H1 (cell line): Measurements from ENCODE around the gene SLITRK3. TPM values are rescaled to one million over a fixed set of nuclear protein-coding genes. Genes with fewer than 3 reads are reported as not detected.
A peak's percentile ranks its signal among the peaks of the same experiment; 100 is the strongest.

Experiments
- CTCF ChIA-PET: fragments of 300-600 bp; sonication (Branson Sonifier 250); formaldehyde crosslinking; loops from one replicate; lab custom pipeline; 2021; ENCODE audit not compliant: partially characterized antibody; lab: Charles Lee
- POLR2A ChIA-PET: fragments of 300-600 bp; sonication (Branson Sonifier 250); formaldehyde crosslinking; loops from one replicate; lab custom pipeline; 2021; ENCODE audit warnings: inconsistent platforms; ENCODE audit not compliant: partially characterized antibody; lab: Charles Lee
- DNase-seq, 2 experiments: peaks; one replicate each; pipeline versions ENCODE4 v3.0.0 to v3.0.0-alpha.2; 2010 to 2022; ENCODE audit warnings: low spot score in 2 of 2, low read depth in 1 of 2, mixed read lengths in 1 of 2
- FAIRE-seq: peaks from 2 replicates; lab custom pipeline; 2011; peaks lifted over from hg19 to GRCh38; lab: Jason Lieb, UNC
- H2AFZ ChIP-seq: 2 replicates; pipeline ENCODE4 v1.8.1; 2012; ENCODE audit warnings: low read length, inconsistent platforms
- H2AK5ac ChIP-seq: 2 replicates; pipeline ENCODE4 v1.6.1; 2013; ENCODE audit warnings: low read depth, low read length
- H2BK120ac ChIP-seq: replicated peaks from 2 replicates; pipeline ENCODE3; 2013; ENCODE audit warnings: low read depth, low read length, inconsistent platforms
- H2BK12ac ChIP-seq: 2 replicates; pipeline ENCODE4 v1.6.1; 2013; ENCODE audit warnings: low read depth, low read length
- H2BK15ac ChIP-seq: 2 replicates; pipeline ENCODE4 v1.6.1; 2013; ENCODE audit warnings: low read length
- H2BK20ac ChIP-seq: 2 replicates; pipeline ENCODE4 v1.6.1; 2013; ENCODE audit warnings: low read length
- H2BK5ac ChIP-seq: 2 replicates; pipeline ENCODE4 v1.6.1; 2013; ENCODE audit warnings: low read depth, low read length
- H3K14ac ChIP-seq: 2 replicates; pipeline ENCODE4 v1.6.1; 2013; ENCODE audit warnings: inconsistent platforms; ENCODE audit not compliant: insufficient read length
- H3K18ac ChIP-seq: 2 replicates; pipeline ENCODE4 v1.6.1; 2013; ENCODE audit warnings: low read length; ENCODE audit errors: extremely low read depth
- H3K23ac ChIP-seq: 2 replicates; pipeline ENCODE4 v1.6.1; 2013; ENCODE audit warnings: inconsistent platforms; ENCODE audit not compliant: insufficient read length
- H3K23me2 ChIP-seq: 2 replicates; pipeline ENCODE4 v1.6.1; 2013; ENCODE audit warnings: low read depth, low read length
- H3K27ac ChIP-seq: 2 replicates; pipeline ENCODE4 v1.6.1; 2011; ENCODE audit warnings: low read depth, low read length, inconsistent platforms
- H3K27me3 ChIP-seq, 4 experiments: replicated peaks in 1 of 4; 1 replicate in 1 of 4; 2 replicates in 3 of 4; pipeline versions ENCODE4 v1.6.1 to v1.8.1; 2011 to 2013; ENCODE audit warnings: low read length in 3 of 4, mild to moderate bottlenecking in 3 of 4, inconsistent platforms in 2 of 4, mixed read lengths in 2 of 4, moderate library complexity in 1 of 4; ENCODE audit not compliant: control insufficient read depth in 3 of 4, insufficient read depth in 3 of 4; ENCODE audit errors: extremely low read depth in 1 of 4
- H3K36me3 ChIP-seq, 4 experiments: 2 replicates each; pipeline versions ENCODE4 v1.6.1 to v1.8.1; 2011 to 2013; ENCODE audit warnings: mild to moderate bottlenecking in 4 of 4, low read length in 3 of 4, moderate library complexity in 2 of 4, control low read depth in 1 of 4, inconsistent platforms in 1 of 4; ENCODE audit not compliant: insufficient read depth in 4 of 4, control insufficient read depth in 2 of 4
- H3K4ac ChIP-seq: replicated peaks from 2 replicates; pipeline ENCODE3; 2013; ENCODE audit warnings: low read length, low read depth, mixed read lengths, inconsistent platforms; ENCODE audit not compliant: insufficient read length
- H3K4me1 ChIP-seq, 4 experiments: replicated peaks in 1 of 4; 1 replicate in 1 of 4; 2 replicates in 3 of 4; pipeline versions ENCODE4 v1.6.1 to v1.8.1; 2011 to 2013; ENCODE audit warnings: low read length in 3 of 4, inconsistent platforms in 2 of 4, mixed read lengths in 1 of 4; ENCODE audit not compliant: insufficient read depth in 4 of 4, control insufficient read depth in 3 of 4
- H3K4me2 ChIP-seq, 2 experiments: 2 replicates each; pipeline versions ENCODE4 v1.6.1 to v1.8.1; 2011 to 2013; ENCODE audit warnings: low read depth in 2 of 2, low read length in 2 of 2, control low read depth in 1 of 2, inconsistent platforms in 1 of 2, mild to moderate bottlenecking in 1 of 2; ENCODE audit not compliant: insufficient read depth in 1 of 2
- H3K4me3 ChIP-seq, 4 experiments: fragments of 200-600, 300-600 bp in 1 of 4; sonication (generic), shearing (Covaris generic), sonication (Bioruptor Twin) in 1 of 4; 2 replicates each; pipeline versions ENCODE4 v1.5.1 to v1.8.1; 2011 to 2016; ENCODE audit warnings: low read length in 4 of 4, low read depth in 3 of 4, control low read depth in 2 of 4, inconsistent platforms in 2 of 4, mild to moderate bottlenecking in 2 of 4, mixed read lengths in 1 of 4, moderate library complexity in 1 of 4; ENCODE audit not compliant: insufficient read depth in 2 of 4; ENCODE audit errors: extremely low read depth in 1 of 4
- H3K56ac ChIP-seq: replicated peaks from 2 replicates; pipeline ENCODE3; 2013; ENCODE audit warnings: low read depth, mild to moderate bottlenecking, mixed read lengths, low read length, inconsistent platforms; ENCODE audit not compliant: insufficient read length
- H3K79me1 ChIP-seq: 2 replicates; pipeline ENCODE4 v1.6.1; 2013; ENCODE audit warnings: low read depth, low read length, control low read depth
- H3K79me2 ChIP-seq, 2 experiments: 2 replicates each; pipeline versions ENCODE4 v1.6.1 to v1.8.1; 2012 to 2013; ENCODE audit warnings: low read length in 2 of 2, mild to moderate bottlenecking in 2 of 2, inconsistent platforms in 1 of 2; ENCODE audit not compliant: insufficient read depth in 2 of 2, control insufficient read depth in 1 of 2
- H3K9ac ChIP-seq, 4 experiments: replicated peaks in 1 of 4; 1 replicate in 1 of 4; 2 replicates in 3 of 4; pipeline versions ENCODE4 v1.6.1 to v1.8.1; 2011 to 2013; ENCODE audit warnings: low read depth in 3 of 4, low read length in 3 of 4, control low read depth in 2 of 4, mild to moderate bottlenecking in 2 of 4, moderate library complexity in 2 of 4, inconsistent platforms in 1 of 4; ENCODE audit errors: extremely low read depth in 1 of 4
- H3K9me3 ChIP-seq, 2 experiments: 2 replicates each; pipeline versions ENCODE4 v1.6.1 to v1.8.1; 2012 to 2013; ENCODE audit warnings: mild to moderate bottlenecking in 2 of 2, moderate library complexity in 2 of 2, control low read depth in 1 of 2, inconsistent platforms in 1 of 2, low read depth in 1 of 2, low read length in 1 of 2, mixed read lengths in 1 of 2; ENCODE audit not compliant: insufficient read depth in 2 of 2
- H4K20me1 ChIP-seq, 2 experiments: replicated peaks in 1 of 2; 2 replicates each; pipeline versions ENCODE3 to v1.8.1; 2011 to 2013; ENCODE audit warnings: inconsistent platforms in 2 of 2, low read length in 2 of 2, mild to moderate bottlenecking in 1 of 2; ENCODE audit not compliant: insufficient read depth in 2 of 2, control insufficient read depth in 1 of 2
- H4K5ac ChIP-seq: 2 replicates; pipeline ENCODE4 v1.6.1; 2013; ENCODE audit warnings: low read length, low read depth, mixed read lengths, inconsistent platforms; ENCODE audit not compliant: insufficient read length
- H4K8ac ChIP-seq: 2 replicates; pipeline ENCODE4 v1.8.0; 2013; ENCODE audit warnings: mild to moderate bottlenecking, moderate library complexity, low read length, inconsistent platforms; ENCODE audit not compliant: insufficient read depth; ENCODE audit errors: extremely low read depth
- H4K91ac ChIP-seq: replicated peaks from 2 replicates; pipeline ENCODE3; 2013; ENCODE audit warnings: low read length, mixed read lengths, inconsistent platforms; ENCODE audit not compliant: insufficient read length
- EGR1 ChIP-seq: IDR thresholded peaks from 2 replicates; pipeline ENCODE4 v1.6.1; 2011; ENCODE audit warnings: low read depth, low read length, borderline replicate concordance
- WGBS, 2 experiments: shearing (Covaris generic) in 1 of 2; methylation state at CpG; one replicate each; pipeline versions ENCODE4 v1.1.6 to v1.1.7; 2013 to 2015; ENCODE audit warnings: low lambda C conversion rate in 2 of 2, mixed read lengths in 2 of 2, inconsistent platforms in 1 of 2, low coverage in 1 of 2, missing lambda C conversion rate in 1 of 2; ENCODE audit not compliant: insufficient replicate concordance in 2 of 2, insufficient coverage in 1 of 2, insufficient read length in 1 of 2; ENCODE audit errors: extremely low coverage in 1 of 2, missing lambda C conversion rate in 1 of 2; 5-methylcytosine and 5-hydroxymethylcytosine counted together
- polyA plus RNA-seq, 7 experiments: library from polyadenylated mRNA; depleted of rRNA in 3 of 7; stranded (reverse) in 5 of 7; unstranded in 2 of 7; fragments of >200 nt in 5 of 7; fragments of 200-250 nt in 2 of 7; gene quantifications; 1 replicate in 5 of 7; 2 replicates in 1 of 7; 4 replicates in 1 of 7; pipeline versions ENCODE4 v1.2.1 to v1.2.3, GENCODE V29; 2011 to 2013; ENCODE audit warnings: missing spikeins in 2 of 7, mixed read lengths in 2 of 7
- total RNA-seq: library from RNA; stranded (reverse); fragmentation: NEBNext Ultra II Directional; extraction: Animal tissue kit (Norgen Biotek cat#: 25700); gene quantifications from 2 replicates; pipeline ENCODE4 v1.2.1, GENCODE V29; 2021

The SLITRK3 gene
- total and polyA plus RNA-seq, 2 of the 8 experiments (the other 6 are each of a cell fraction or from before 2014, with no cell fraction given) = 0.71 to 3.4 TPM

DNA sequence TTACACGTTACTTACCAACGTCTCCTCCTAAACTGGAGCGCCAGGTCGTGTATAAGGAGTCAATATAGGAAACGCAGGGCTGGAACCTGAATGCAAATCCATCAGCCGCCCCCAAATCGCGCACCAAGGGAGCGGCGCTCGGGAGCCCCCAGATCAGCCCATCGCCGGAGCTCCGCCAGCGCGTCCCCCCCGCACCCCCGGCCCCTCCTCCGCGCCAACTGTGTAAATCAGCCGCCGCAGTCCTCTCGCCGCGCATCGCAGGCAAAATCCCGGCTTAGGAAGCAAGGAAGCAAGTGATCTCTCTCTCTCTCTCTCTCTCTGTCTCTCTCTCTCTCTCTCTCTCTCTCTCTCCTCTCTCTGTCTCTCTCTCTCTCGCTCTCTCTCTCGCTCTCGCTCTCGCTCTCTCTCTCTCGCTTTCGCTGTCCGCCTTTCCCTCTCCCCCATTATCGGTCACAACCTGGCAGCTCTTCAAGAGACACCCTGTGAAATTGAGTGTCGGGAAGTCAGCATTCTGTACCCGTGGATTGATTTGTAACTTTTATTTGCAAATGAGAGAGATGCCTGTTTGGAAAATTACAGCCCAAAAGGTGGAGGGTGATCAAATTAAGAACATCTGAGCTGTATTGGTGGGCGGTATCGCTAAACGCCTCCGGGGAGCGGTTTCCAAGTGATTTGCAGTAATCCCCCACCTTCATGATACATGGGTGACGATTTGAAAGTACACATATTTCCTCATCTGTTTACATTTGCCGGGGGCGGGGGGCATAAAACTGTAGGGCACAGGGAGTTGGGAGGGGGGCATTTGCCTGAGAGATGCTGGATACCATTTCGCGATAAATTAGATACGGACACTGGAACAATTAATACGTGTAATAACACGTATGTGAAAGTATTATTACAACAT is 645 bp upstream of the SLITRK3 start:
- Histone ChIP-seq H3K9me3 (no peaks in the 10 kb centered on the region), H4K8ac (no peak overlapping the region), H3K4me1 (peaks cover 0 to 11% (median 1%) of the 10 kb centered on the region in 4 experiments; a peak in 5 of 7 replicates), H3K56ac (no peak overlapping the region), H2BK15ac (no peak overlapping the region), H2BK5ac (no peak overlapping the region), H3K23me2 (peaks cover 33% of the 10 kb centered on the region), H3K27me3 (peaks cover 6 to 41% (median 35%) of the 10 kb centered on the region in 4 experiments), H3K79me2 (no peaks in the 10 kb centered on the region), H3K27ac (no peak overlapping the region), H2BK12ac (no peak overlapping the region), H2AFZ (peak overlapping the region; percentile 99), H4K91ac (no peak overlapping the region), H3K23ac (no peak overlapping the region), H2BK20ac (no peak overlapping the region), H3K4me3 (peak overlapping the region; percentile 83 to 85 (median 83)), H3K79me1 (no peaks in the 10 kb centered on the region), H4K5ac (no peak overlapping the region), H2AK5ac (no peak overlapping the region), H3K36me3 (no peaks in the 10 kb centered on the region), H3K4ac (no peak overlapping the region), H3K4me2 (peak overlapping the region; percentile 87 to 99), H4K20me1 (no peaks in the 10 kb centered on the region), H3K18ac (no peak overlapping the region; the same call in 1 of the 2 replicates), H2BK120ac (no peak overlapping the region), H3K9ac (peak overlapping the region in 1 of 4 experiments; percentile 64; a peak in 2 of 7 replicates), H3K14ac (no peak overlapping the region)
- FAIRE-seq (no peak), DNase-seq (peak in 1 of 2 experiments; percentile 51)
- ChIA-PET POLR2A (interaction anchor here (0.7 kb wide), 1 partner anchor 1089 kb away, joined by 3 read pairs; no protein-coding TSS in a partner anchor), CTCF (interaction anchor here (0.6 to 1.2 kb wide), 2 partner anchors 10 to 570 kb away, joined by 3 to 6 read pairs; no protein-coding TSS in a partner anchor)
- WGBS, 2 experiments = 5% methylated on average over 41 of the region's 50 CpGs; no CpG with 5 or more reads in 1 of the 2 experiments
- TF ChIP-seq EGR1 = no peak
